Panc1 (cell line): ENCODE results near the gene SCN9A. TPM values are rescaled to one million over a fixed set of nuclear protein-coding genes. Genes with fewer than 3 reads are reported as not detected.

Experiments used
- ATAC-seq: fragments of 200-7000 bp; cut with Tn5 transposase; 2 replicates; pipeline ENCODE4 v1.9.1; 2020; ENCODE audit warnings: mild to moderate bottlenecking, moderate library complexity
- BruUV-seq: library from RNA; stranded (reverse); fragments of 400-500 nt; replicated peaks from 2 replicates; lab custom pipeline; 2021; lab: Mats Ljungman, UMichigan
- CTCF ChIA-PET: fragments of 300-600 bp; sonication (Branson Sonifier 250); formaldehyde crosslinking; loops from one replicate; lab custom pipeline; 2022; ENCODE audit warnings: antibody characterized with exemption; lab: Charles Lee
- POLR2A ChIA-PET: fragments of 300-600 bp; sonication (Branson Sonifier 250); formaldehyde crosslinking; loops from one replicate; lab custom pipeline; 2022; ENCODE audit warnings: antibody characterized with exemption; lab: Charles Lee
- DNase-seq: peaks from one replicate; pipeline ENCODE4 v3.0.0-alpha.2; 2010; ENCODE audit warnings: low read depth, low spot score
- H3K27ac ChIP-seq: 2 replicates; pipeline ENCODE4 v1.5.1; 2011; ENCODE audit warnings: mild to moderate bottlenecking, low read length, inconsistent platforms
- H3K27me3 ChIP-seq: fragments of 200-500 bp; sonication (Bioruptor generic); 2 replicates; pipeline ENCODE4 v1.6.0; 2014; ENCODE audit warnings: low read length, inconsistent platforms; ENCODE audit not compliant: control insufficient read depth, insufficient read depth
- H3K36me3 ChIP-seq: fragments of 200-500 bp; sonication (Bioruptor generic); 2 replicates; pipeline ENCODE4 v1.5.1; 2014; ENCODE audit warnings: inconsistent platforms, mild to moderate bottlenecking, low read length, moderate library complexity; ENCODE audit not compliant: control insufficient read depth, insufficient read depth
- H3K4me1 ChIP-seq: 2 replicates; pipeline ENCODE4 v1.5.1; 2011; ENCODE audit warnings: inconsistent platforms, mild to moderate bottlenecking, low read length, moderate library complexity; ENCODE audit not compliant: control insufficient read depth, insufficient read depth
- H3K4me3 ChIP-seq, 2 experiments: 2 replicates each; pipeline ENCODE4 v1.5.1; 2011 to 2012; ENCODE audit warnings: low read depth in 2 of 2, low read length in 2 of 2, mild to moderate bottlenecking in 2 of 2, inconsistent platforms in 1 of 2, moderate library complexity in 1 of 2
- H3K9me3 ChIP-seq: fragments of 200-500 bp; sonication (Bioruptor generic); 2 replicates; pipeline ENCODE4 v1.5.1; 2014; ENCODE audit warnings: low read depth, mild to moderate bottlenecking, inconsistent platforms, low read length, moderate library complexity; ENCODE audit not compliant: control insufficient read depth, insufficient read depth
- POLR2AphosphoS5 ChIP-seq: IDR thresholded peaks from 2 replicates; pipeline ENCODE4 v1.6.1; 2012; ENCODE audit warnings: mild to moderate bottlenecking, low read depth, low read length, moderate library complexity
- SIN3A ChIP-seq: IDR thresholded peaks from 2 replicates; pipeline ENCODE4 v1.6.1; 2012; ENCODE audit warnings: low read depth, mild to moderate bottlenecking, low read length, moderate library complexity, borderline replicate concordance; ENCODE audit not compliant: insufficient read depth
- TCF7L2 ChIP-seq: IDR thresholded peaks from 2 replicates; pipeline ENCODE4 v1.6.1; 2011; ENCODE audit warnings: mild to moderate bottlenecking, low read depth, low read length, inconsistent platforms
- in situ Hi-C: cut with HindIII; loops from 2 replicates; pipeline ENCODE4 v1.10.0; 2016; ENCODE audit warnings: low sequenced_read_pairs, low pct_unique_long_range_greater_than_20kb
- intact Hi-C: fragments of 100-400 bp; cut with micrococcal nuclease; formaldehyde crosslinking; loops from one replicate; pipeline ENCODE4 v1.10.0; 2022; ENCODE audit not compliant: unreplicated experiment
- total RNA-seq: library from RNA; stranded (reverse); gene quantifications from one replicate; pipeline ENCODE4 v1.2.1, GENCODE V29; 2021; ENCODE audit not compliant: unreplicated experiment
- TF ChIP-seq, protein P1 (sequence below): fragments of 450-650 bp; IDR thresholded peaks from 2 replicates; pipeline ENCODE4 v1.5.1; 2017; ENCODE audit warnings: mild to moderate bottlenecking
- TF ChIP-seq, protein P2 (sequence below), 2 experiments: IDR thresholded peaks; 2 replicates each; pipeline ENCODE4 v1.6.1; 2011 to 2012; ENCODE audit warnings: low read depth in 2 of 2, control low read depth in 1 of 2, low read length in 1 of 2, mild to moderate bottlenecking in 1 of 2, moderate library complexity in 1 of 2; ENCODE audit not compliant: insufficient read depth in 1 of 2

SCN9A gene
- total RNA-seq, 1 experiment from 2014 or later = 0.10 TPM

DNA sequence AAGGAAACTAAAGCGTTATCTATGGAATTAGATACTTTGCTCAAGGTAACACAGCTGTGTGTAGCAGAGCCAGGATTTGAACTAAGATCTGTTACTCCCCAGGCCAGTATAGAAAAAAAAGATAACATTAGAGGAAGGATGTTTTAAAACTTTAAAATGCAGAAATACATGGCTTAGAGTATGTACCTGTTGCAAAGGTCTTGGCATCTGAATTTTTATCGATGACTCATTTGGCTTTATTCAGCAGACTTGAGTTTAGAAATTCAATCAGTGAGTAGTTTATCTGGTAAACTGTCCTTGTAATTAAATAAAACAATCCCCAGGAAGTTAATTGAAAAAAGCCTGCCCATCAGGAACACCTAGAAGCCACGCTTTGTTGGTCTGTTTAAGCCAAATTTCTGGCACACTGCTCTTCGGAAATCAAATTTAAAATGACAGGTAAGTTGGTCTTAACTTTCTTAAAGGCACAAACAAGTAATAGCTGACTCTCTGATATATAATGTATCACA, 36.9 kb downstream of the SCN9A start:
- H3K36me3 ChIP-seq = no peaks in the 10 kb centered on the region
- BruUV-seq = no TSS peak
- TF ChIP-seq TCF7L2 (no peak), POLR2AphosphoS5 (no peak), SIN3A (no peak)
- TF ChIP-seq, protein P1, sequence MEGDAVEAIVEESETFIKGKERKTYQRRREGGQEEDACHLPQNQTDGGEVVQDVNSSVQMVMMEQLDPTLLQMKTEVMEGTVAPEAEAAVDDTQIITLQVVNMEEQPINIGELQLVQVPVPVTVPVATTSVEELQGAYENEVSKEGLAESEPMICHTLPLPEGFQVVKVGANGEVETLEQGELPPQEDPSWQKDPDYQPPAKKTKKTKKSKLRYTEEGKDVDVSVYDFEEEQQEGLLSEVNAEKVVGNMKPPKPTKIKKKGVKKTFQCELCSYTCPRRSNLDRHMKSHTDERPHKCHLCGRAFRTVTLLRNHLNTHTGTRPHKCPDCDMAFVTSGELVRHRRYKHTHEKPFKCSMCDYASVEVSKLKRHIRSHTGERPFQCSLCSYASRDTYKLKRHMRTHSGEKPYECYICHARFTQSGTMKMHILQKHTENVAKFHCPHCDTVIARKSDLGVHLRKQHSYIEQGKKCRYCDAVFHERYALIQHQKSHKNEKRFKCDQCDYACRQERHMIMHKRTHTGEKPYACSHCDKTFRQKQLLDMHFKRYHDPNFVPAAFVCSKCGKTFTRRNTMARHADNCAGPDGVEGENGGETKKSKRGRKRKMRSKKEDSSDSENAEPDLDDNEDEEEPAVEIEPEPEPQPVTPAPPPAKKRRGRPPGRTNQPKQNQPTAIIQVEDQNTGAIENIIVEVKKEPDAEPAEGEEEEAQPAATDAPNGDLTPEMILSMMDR = no peak
- TF ChIP-seq, protein P2, sequence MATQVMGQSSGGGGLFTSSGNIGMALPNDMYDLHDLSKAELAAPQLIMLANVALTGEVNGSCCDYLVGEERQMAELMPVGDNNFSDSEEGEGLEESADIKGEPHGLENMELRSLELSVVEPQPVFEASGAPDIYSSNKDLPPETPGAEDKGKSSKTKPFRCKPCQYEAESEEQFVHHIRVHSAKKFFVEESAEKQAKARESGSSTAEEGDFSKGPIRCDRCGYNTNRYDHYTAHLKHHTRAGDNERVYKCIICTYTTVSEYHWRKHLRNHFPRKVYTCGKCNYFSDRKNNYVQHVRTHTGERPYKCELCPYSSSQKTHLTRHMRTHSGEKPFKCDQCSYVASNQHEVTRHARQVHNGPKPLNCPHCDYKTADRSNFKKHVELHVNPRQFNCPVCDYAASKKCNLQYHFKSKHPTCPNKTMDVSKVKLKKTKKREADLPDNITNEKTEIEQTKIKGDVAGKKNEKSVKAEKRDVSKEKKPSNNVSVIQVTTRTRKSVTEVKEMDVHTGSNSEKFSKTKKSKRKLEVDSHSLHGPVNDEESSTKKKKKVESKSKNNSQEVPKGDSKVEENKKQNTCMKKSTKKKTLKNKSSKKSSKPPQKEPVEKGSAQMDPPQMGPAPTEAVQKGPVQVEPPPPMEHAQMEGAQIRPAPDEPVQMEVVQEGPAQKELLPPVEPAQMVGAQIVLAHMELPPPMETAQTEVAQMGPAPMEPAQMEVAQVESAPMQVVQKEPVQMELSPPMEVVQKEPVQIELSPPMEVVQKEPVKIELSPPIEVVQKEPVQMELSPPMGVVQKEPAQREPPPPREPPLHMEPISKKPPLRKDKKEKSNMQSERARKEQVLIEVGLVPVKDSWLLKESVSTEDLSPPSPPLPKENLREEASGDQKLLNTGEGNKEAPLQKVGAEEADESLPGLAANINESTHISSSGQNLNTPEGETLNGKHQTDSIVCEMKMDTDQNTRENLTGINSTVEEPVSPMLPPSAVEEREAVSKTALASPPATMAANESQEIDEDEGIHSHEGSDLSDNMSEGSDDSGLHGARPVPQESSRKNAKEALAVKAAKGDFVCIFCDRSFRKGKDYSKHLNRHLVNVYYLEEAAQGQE (IDR thresholded peaks at IDR 0.05; ENCODE audit: insufficient read depth in 1 of 2, low read depth in 2 of 2, low read length in 1 of 2) = no peak
- no peaks in the 10 kb centered on the region for H3K4me1 ChIP-seq
- in situ Hi-C loops = no loop called here
- ATAC-seq (no peak), DNase-seq (no peak)
- no peaks in the 10 kb centered on the region for H3K9me3 ChIP-seq
- ChIA-PET POLR2A (no interaction called here), CTCF (no interaction called here)
- no peaks in the 10 kb centered on the region for H3K27me3 ChIP-seq
- H3K4me3 ChIP-seq = no peak overlapping the region
- H3K27ac ChIP-seq = no peak overlapping the region
- intact Hi-C loops = no loop called here

DNA sequence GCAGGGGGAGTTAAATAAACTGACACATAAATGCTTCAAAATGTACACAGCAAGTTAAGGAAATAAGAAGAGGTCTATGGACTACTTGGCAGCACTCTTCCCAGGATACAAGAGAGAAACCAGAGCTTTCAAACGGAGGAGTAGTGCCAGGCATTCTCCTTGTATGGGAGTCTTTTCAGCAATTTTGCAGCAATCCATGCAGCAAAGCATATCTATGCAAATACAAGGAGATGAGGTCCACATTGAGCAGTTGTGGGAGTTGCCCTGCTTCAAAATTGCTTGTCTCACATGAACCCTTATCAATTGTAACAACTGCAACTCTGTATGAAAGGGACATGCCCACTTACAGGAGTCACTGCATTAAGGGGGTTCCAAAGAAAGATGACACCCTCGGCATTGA, 37.8 kb downstream of the SCN9A start:
- CTCF ChIA-PET = no interaction called here
- BruUV-seq = no TSS peak
- ATAC-seq = no peak
- Histone ChIP-seq H3K4me1 (no peaks in the 10 kb centered on the region), H3K27ac (no peak overlapping the region), H3K4me3 (no peak overlapping the region), H3K27me3 (no peaks in the 10 kb centered on the region), H3K36me3 (no peaks in the 10 kb centered on the region), H3K9me3 (no peaks in the 10 kb centered on the region)
- intact Hi-C loops (no loop called here), in situ Hi-C loops (no loop called here)
- DNase-seq = no peak
- TF ChIP-seq, protein P2 (IDR thresholded peaks at IDR 0.05; ENCODE audit: insufficient read depth in 1 of 2, low read depth in 2 of 2, low read length in 1 of 2) = no peak
- TF ChIP-seq SIN3A = no peak
- no peak for TF ChIP-seq POLR2AphosphoS5
- TF ChIP-seq TCF7L2 = no peak
- TF ChIP-seq, protein P1 = no peak
- POLR2A ChIA-PET = no interaction called here
